Measurements from ENCODE around the gene CDC14A. TPM values are rescaled to one million over a fixed set of nuclear protein-coding genes. Genes with fewer than 3 reads are reported as not detected.
A peak's percentile ranks its signal among the peaks of the same experiment; 100 is the strongest.

CDC14A gene
- polyA plus RNA-seq, 1 donor from 2014 or later, result 2.7 TPM

GRCh38 chr1:100538913-100539835, 186.9 kb downstream of the CDC14A start:
- no peaks in the 10 kb centered on the region for H3K79me2 ChIP-seq (replicated peaks; ENCODE audit: insufficient read depth, low read length)
- H3K36me3 ChIP-seq (ENCODE audit: insufficient read depth, low read length), result no peaks in the 10 kb centered on the region
- peak overlapping the region; percentile 65 for H2AFZ ChIP-seq (ENCODE audit: low read depth, low read length)
- H3K27ac ChIP-seq (ENCODE audit: low read length), result peak overlapping the region; percentile 12
- no peak for TF ChIP-seq REST (IDR thresholded peaks at IDR 0.05; ENCODE audit: borderline replicate concordance)
- TF ChIP-seq EZH2 (IDR thresholded peaks at IDR 0.05; ENCODE audit: borderline replicate concordance, insufficient read depth, low read length, poor library complexity, severe bottlenecking), result no peak
- TF ChIP-seq RAD21 (conservative IDR thresholded peaks at IDR 0.05), result no peak
- TF ChIP-seq SMC3 (conservative IDR thresholded peaks at IDR 0.05; ENCODE audit: poor library complexity), result peak; percentile 38
- no peak for TF ChIP-seq EP300 (conservative IDR thresholded peaks at IDR 0.05; ENCODE audit: poor library complexity, severe bottlenecking)
- TF ChIP-seq CTCF (IDR thresholded peaks at IDR 0.05; ENCODE audit: poor library complexity, severe bottlenecking), result peak; percentile 61
- TF ChIP-seq MXI1 (conservative IDR thresholded peaks at IDR 0.05; ENCODE audit: poor library complexity, severe bottlenecking), result peak; percentile 54
- no peaks in the 10 kb centered on the region for H4K20me1 ChIP-seq (ENCODE audit: insufficient read depth)
- H3K4me2 ChIP-seq (ENCODE audit: low read length), result peak overlapping the region; percentile 72
- H3K9ac ChIP-seq (ENCODE audit: low read length), result peak overlapping the region; percentile 62
- no peaks in the 10 kb centered on the region for H3K9me2 ChIP-seq (ENCODE audit: insufficient read depth, low read length)
- peak overlapping the region; percentile 78 for H3K4me3 ChIP-seq (ENCODE audit: low read length)
- H3K9me3 ChIP-seq (ENCODE audit: low read length), result no peaks in the 10 kb centered on the region
- H3F3A ChIP-seq (ENCODE audit: insufficient read depth, low read length, poor library complexity, severe bottlenecking), result no peaks in the 10 kb centered on the region
- H3K27me3 ChIP-seq (ENCODE audit: insufficient read depth, low read depth, low read length), result peaks cover 35% of the 10 kb centered on the region

- no peak overlapping the region for H2AFZ ChIP-seq (ENCODE audit: low read depth, low read length)
- peaks cover 35% of the 10 kb centered on the region for H3K27me3 ChIP-seq (ENCODE audit: insufficient read depth, low read depth, low read length)
- no peaks in the 10 kb centered on the region for H3K36me3 ChIP-seq (ENCODE audit: insufficient read depth, low read length)
- no peaks in the 10 kb centered on the region for H3K9me2 ChIP-seq (ENCODE audit: insufficient read depth, low read length)
- H4K20me1 ChIP-seq (ENCODE audit: insufficient read depth), result no peaks in the 10 kb centered on the region
- H3F3A ChIP-seq (ENCODE audit: insufficient read depth, low read length, poor library complexity, severe bottlenecking), result no peaks in the 10 kb centered on the region
- H3K4me3 ChIP-seq (ENCODE audit: low read length), result peak overlapping the region; percentile 78
- no peaks in the 10 kb centered on the region for H3K79me2 ChIP-seq (replicated peaks; ENCODE audit: insufficient read depth, low read length)
- H3K9ac ChIP-seq (ENCODE audit: low read length), result peak overlapping the region; percentile 45
- no peak overlapping the region for H3K4me2 ChIP-seq (ENCODE audit: low read length)
- TF ChIP-seq MXI1 (conservative IDR thresholded peaks at IDR 0.05; ENCODE audit: poor library complexity, severe bottlenecking), result peak; percentile 3
- TF ChIP-seq POLR2AphosphoS5 (IDR thresholded peaks at IDR 0.05), result no peak
- no peak for TF ChIP-seq CTCF (IDR thresholded peaks at IDR 0.05; ENCODE audit: poor library complexity, severe bottlenecking)
- TF ChIP-seq TAF1 (IDR thresholded peaks at IDR 0.05; ENCODE audit: low read depth), result no peak
- peak; percentile 48 for TF ChIP-seq EZH2 (IDR thresholded peaks at IDR 0.05; ENCODE audit: borderline replicate concordance, insufficient read depth, low read length, poor library complexity, severe bottlenecking)
- TF ChIP-seq SMC3 (conservative IDR thresholded peaks at IDR 0.05; ENCODE audit: poor library complexity), result no peak
- TF ChIP-seq RAD21 (conservative IDR thresholded peaks at IDR 0.05), result no peak
- no peak for TF ChIP-seq EP300 (conservative IDR thresholded peaks at IDR 0.05; ENCODE audit: poor library complexity, severe bottlenecking)
- TF ChIP-seq REST (IDR thresholded peaks at IDR 0.05; ENCODE audit: borderline replicate concordance), result no peak
- H3K27ac ChIP-seq (ENCODE audit: low read length), result no peak overlapping the region
- H3K9me3 ChIP-seq (ENCODE audit: low read length), result no peaks in the 10 kb centered on the region
Observed at GRCh38 chr1:100539836-100540536, 187.7 kb downstream of the CDC14A start.
